ENCODE measurements around the gene PTDSS2. TPM values are rescaled to one million over a fixed set of nuclear protein-coding genes. Genes with fewer than 3 reads are reported as not detected.

The PTDSS2 gene
- total and polyA plus RNA-seq, 2 of the 13 experiments (the other 11 are each of a cell fraction or from before 2014, with no cell fraction given): 21.7 to 26.4 TPM

GRCh38 chr11:420054-420910, 29.8 kb upstream of the PTDSS2 start (continued):
- no peak for TF ChIP-seq FUBP1 (CRISPR knock-in tag; IDR thresholded peaks at IDR 0.05; ENCODE audit: borderline replicate concordance)
- TF ChIP-seq MEIS2 (CRISPR knock-in tag; IDR thresholded peaks at IDR 0.05): no peak
- no peak for TF ChIP-seq ZNF570 (CRISPR knock-in tag; IDR thresholded peaks at IDR 0.05; ENCODE audit: borderline replicate concordance)
- no peak for TF ChIP-seq FOXK1 (CRISPR knock-in tag; IDR thresholded peaks at IDR 0.05; ENCODE audit: borderline replicate concordance, low read depth)

- in situ Hi-C loops (cut with HindIII; ENCODE audit: extremely low pct_ligation_motif_present, low pct_unique_long_range_greater_than_20kb): no loop called here
- no TSS peak for BruUV-seq (replicated peaks)
- intact Hi-C loops (cut with micrococcal nuclease; ENCODE audit: unreplicated experiment): no loop called here
- Histone ChIP-seq H3K4me1 (ENCODE audit: insufficient read depth, low read length) (peaks cover 7% of the 10 kb centered on the region), H3K4me3 (replicated peaks in 1 of 3; ENCODE audit: insufficient read depth in 1 of 3, low read depth in 2 of 3, low read length in 3 of 3) (no peak overlapping the region), H3K27me3 (ENCODE audit: control insufficient read depth in 1 of 2, insufficient read depth in 2 of 2, low read length in 2 of 2) (peaks cover 2 to 4% of the 10 kb centered on the region in 2 experiments; a peak in 1 of 5 replicates), H3K79me2 (ENCODE audit: insufficient read depth, low read length) (no peaks in the 10 kb centered on the region), H3K27ac (ENCODE audit: extremely low read length, insufficient read depth, low read length) (no peak overlapping the region), H3K9ac (ENCODE audit: insufficient read depth, low read depth, low read length) (no peak overlapping the region), H3K36me3 (replicated peaks in 1 of 2; ENCODE audit: control insufficient read depth in 1 of 2, insufficient read depth in 2 of 2, low read length in 2 of 2) (no peaks in the 10 kb centered on the region), H2AFZ (ENCODE audit: low read length) (no peak overlapping the region), H3K4me2 (ENCODE audit: low read depth, low read length) (no peak overlapping the region), H4K20me1 (ENCODE audit: insufficient read depth, low read length) (no peaks in the 10 kb centered on the region), H3K9me3 (ENCODE audit: low read length) (no peaks in the 10 kb centered on the region)
- CTCF ChIA-PET (ENCODE audit: low intra/inter-chr PET ratio, low total read pairs): no interaction called here
- POLR2A ChIA-PET: no interaction called here
- TF ChIP-seq ZNF639 (CRISPR knock-in tag; conservative IDR thresholded peaks at IDR 0.05) (no peak), GRHL1 (CRISPR knock-in tag; conservative IDR thresholded peaks at IDR 0.05) (no peak), ZBED4 (CRISPR knock-in tag; IDR thresholded peaks at IDR 0.05; ENCODE audit: borderline replicate concordance) (no peak), NONO (IDR thresholded peaks at IDR 0.05) (no peak), NONO (CRISPR knock-in tag; conservative IDR thresholded peaks at IDR 0.05) (no peak), DBP (CRISPR knock-in tag; IDR thresholded peaks at IDR 0.05; ENCODE audit: not compliant biosample characterization) (no peak), AHR (CRISPR knock-in tag; IDR thresholded peaks at IDR 0.05) (no peak)
- ATAC-seq (no peak), FAIRE-seq (no peak), DNase-seq (ENCODE audit: low spot score) (no peak)
- WGBS (ENCODE audit: low lambda C conversion rate): 93% methylated on average over 10 of the region's 21 CpGs
These were observed 29.2 kb upstream of the PTDSS2 start for GRCh38 chr11:420911-421321.
